HG03135 (cell line): Measurements from ENCODE around the gene TNFSF15.
"Not testable (repeated sequence)": the region's sequence is repeated elsewhere in the genome, so short reads cannot be mapped to it uniquely, and the experiment has no call there.

Experiments used
- ATAC-seq: cut with Tn5 transposase; IDR thresholded peaks from one replicate; pipeline ENCODE4 v1.9.1; 2021; ENCODE audit warnings: mild to moderate bottlenecking, moderate library complexity; ENCODE audit not compliant: unreplicated experiment

Gene TNFSF15

DNA sequence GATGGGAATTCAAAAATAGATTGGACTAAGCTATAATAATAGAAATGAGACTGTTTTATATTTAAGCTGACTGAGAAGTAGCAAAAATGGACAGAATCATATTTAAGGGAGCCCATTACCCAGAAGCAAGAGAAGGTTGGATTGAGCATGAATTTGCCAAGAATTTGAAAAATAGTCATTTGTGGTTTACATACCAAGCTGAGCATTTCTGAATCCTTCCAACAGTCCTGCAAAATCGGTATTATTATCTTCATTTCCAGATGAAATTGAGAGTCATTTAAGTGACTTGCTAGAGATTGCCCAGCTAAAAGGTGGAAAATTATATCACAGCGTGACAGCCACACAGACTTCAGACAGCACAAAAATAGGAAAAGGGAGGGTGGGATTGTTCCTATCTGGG is 48.4 kb downstream of the TNFSF15 start:
- ATAC-seq = no peak

- ATAC-seq = no peak
Measured at GRCh38 chr9:114756920-114757319, 48.9 kb downstream of the TNFSF15 start.

GRCh38 chr9:114754581-114754980 is 51.3 kb downstream of the TNFSF15 start:
- ATAC-seq = no peak

DNA sequence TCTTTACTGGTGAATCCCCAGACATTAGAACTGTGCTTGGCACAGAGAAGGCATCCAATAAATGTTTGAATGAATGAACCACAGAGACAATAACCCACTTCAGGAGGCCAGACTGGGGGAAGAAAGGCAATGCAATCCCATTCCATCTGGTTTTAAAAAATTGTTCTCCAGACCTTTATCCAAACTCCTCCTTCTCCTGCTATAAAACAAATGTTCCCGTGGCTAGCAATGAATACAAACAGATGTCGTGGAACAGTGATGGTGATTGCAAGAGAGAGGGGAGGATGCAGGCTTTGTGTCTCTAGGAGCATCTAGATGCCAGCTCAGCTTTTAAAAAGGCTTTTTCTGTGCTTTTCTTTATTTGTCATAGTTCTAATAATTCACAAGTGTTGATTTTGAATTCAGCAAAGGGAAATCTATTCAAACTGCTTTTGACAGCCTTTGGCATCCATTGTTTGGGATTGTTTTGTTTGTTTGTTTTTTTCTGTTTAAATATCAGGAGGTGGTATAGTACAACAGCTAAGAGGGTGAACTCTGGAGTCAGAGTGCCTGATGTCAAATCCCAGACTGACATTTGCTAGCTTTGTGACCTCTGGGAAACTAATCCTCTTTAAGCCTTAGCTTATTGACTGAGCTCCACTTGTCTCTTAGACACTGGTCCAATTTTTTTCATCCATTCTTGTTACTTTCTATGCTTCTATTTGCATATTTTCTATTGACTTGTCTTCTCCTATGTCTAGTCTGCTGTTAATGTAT is 59.1 kb downstream of the TNFSF15 start:
- ATAC-seq = no peak

GRCh38 chr9:114745879-114746550 is 59.8 kb downstream of the TNFSF15 start:
- no peak for ATAC-seq

DNA sequence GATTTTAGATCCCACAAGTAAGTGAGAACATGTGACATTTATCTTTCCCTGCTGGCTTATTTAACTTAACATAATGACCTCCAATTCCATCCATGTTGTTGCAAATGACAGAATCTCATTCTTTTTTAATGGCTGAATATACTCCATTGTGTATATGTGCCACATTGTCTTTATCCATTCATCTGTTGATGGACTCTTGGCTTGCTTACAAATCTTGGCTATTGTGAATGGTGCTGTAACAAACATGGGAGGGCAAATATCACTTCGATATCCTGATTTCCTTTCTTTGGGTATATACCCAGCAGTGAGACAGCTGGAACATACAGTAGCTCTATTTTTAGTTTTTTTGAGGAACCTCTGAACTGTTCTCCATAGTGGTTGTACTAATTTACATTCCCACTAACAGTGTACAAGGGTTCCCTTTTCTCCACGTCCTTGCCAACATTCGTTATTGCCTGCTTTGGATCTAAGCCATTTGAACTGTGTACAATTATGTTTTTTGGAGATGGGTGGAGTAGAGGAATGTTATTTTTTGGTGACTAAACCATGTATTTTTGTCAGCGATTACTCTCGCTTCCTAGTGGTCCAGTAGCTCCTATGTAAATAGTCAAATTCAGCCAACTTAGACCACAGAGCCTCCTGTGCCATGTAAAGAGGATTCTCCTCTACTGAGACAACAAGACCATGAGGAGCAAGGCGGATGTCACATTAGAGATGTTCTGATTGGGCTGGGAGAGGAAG is 60.6 kb downstream of the TNFSF15 start:
- no peak for ATAC-seq

DNA sequence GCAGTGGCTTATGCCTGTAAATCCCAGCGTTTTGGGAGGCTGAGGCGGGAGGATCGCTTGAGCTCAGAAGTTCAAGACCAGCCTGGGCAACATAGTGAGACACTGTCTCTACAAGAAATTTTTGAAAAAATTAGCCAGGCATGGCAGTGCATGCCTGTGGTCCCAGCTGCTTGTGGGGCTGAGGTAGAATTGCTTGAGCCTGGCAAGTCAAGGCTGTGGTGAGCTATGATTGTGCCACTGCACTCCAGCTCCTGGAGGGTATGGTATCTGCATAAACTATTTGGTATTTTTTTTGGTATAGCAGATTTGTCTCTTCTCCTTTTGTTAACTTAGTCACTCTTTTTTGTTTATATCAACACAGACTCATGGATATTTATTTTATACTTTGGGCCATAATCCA is 62.4 kb downstream of the TNFSF15 start:
- no peak for ATAC-seq

GRCh38 chr9:114742947-114743346 is 62.9 kb downstream of the TNFSF15 start:
- no peak for ATAC-seq

GRCh38 chr9:114741521-114741920 is 64.3 kb downstream of the TNFSF15 start:
- ATAC-seq = not testable (repeated sequence)

DNA sequence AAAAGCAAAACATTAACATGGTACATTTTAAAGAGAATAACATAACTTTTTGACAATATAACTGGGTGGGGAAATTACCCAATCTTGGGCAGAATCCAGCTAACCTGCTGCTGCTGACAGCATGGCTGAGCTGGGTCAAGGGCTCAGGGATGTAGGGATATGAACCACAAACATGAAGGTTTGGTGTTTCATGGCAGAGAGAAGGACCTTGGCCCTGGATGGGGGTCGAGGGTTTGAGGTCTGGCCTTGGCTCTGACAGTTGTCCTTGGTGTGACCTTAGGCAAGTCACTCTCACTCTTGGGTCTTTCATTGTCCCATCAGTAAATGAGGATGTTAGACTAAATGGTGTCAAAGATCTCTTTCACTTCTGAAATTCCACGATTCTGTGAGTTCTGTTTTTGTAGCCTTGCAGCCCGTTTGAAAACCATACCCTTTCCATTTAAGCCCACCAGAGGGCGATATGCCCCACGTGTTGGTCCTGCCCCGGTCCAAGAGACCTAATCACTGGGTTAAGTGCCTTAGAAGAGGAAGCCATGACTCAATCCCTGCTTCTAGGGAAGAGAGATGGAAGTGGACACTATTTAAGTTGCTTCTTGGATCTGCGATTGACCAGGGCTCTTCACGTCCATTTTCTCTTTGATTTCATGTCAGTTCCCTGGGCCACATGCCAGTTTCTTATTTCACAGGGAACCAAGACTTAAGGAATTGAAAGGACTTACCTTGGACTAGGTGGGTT is 67.1 kb downstream of the TNFSF15 start:
- no peak for ATAC-seq

- no peak for ATAC-seq
Measured at GRCh38 chr9:114737847-114738246, 68.0 kb downstream of the TNFSF15 start.

DNA sequence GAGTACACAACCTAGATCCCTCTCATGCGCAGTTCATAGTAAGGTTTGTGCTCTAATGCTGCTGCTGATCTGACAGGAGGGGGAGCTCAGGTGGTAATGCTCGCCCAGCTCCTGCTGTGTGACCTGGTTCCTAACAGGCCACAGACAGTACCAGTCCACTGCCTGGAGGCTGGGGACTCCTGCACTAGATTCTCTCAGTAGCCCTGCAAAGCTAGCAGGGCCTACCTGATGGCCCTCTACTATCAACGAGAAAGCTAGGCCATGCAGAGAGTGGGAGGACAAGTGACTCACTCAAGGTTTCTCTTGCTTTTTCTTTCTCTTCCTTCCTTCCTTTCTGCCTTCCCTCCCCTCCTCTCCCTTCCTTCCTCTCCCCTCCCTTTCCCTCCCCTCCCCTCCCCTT is 68.7 kb downstream of the TNFSF15 start:
- ATAC-seq = no peak

DNA sequence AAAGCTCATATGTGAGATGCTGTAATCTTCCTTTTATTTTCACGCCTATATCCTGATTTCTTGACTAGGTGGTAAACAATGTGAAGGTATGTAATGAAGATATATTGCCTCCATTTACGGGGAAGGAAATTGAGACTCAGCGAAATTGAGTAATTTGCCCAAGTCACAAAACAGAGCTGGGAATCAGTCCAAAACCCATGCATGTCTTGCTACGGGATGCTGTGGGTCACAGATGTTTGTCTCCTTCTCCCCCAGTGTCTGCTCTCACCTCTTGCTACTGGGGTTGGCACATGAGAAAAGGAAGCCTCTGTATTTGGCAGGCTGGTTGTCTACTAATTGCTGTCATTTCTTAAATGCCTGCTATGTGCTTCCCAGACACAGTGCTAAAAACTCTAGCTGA is 70.1 kb downstream of the TNFSF15 start:
- ATAC-seq = no peak

DNA sequence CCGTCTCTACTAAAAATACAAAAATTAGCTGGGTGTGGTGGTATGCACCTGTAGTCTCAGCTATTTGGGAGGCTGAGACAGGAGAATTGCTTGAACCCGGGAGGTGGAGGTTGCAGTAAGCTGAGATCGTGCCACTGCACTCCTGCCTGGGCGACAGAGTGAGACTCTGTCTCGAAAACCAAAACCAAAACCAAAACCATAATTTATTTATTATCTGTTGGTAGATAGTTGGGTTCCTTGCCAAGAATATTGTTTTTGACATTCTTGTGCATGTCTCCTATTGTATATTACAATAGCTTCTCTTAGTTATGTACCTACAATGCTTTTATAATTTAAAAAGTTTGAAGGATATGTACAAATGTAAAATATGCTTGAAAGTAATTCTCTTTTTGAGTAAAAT is 70.7 kb downstream of the TNFSF15 start:
- ATAC-seq = not testable (repeated sequence)
